ENCODE measurements around the gene LIPF. TPM values are rescaled to one million over a fixed set of nuclear protein-coding genes. Genes with fewer than 3 reads are reported as not detected.

Gene LIPF
- total and polyA plus RNA-seq, 2 experiments from 2014 or later, result not detected

DNA sequence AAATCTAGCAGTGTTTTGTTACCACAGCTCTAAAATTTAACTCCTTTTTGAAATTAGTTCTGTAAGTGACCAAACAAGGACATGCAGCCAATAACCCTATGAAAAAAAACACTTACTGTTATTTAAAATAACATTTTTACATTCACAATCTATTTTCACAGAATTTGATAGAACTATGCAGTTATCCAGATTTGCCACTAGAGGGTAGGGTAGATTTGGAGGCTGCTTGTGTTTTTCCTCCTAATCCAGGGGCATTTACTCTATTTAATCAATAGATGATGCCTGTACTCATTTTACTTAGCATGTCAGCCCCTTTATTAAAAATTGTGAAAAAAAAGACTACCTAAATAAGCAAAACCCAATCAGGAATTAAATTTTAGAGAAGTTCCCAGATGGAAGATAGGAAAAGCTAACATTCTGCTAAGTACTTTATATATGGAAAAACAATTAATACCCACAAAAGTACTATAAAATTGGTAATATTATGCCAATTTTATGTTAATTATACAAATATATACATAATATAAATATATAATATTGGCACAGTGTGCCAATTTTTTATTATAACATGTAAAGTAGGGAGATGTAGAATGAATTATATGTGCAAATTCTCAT lies 23.7 kb downstream of the LIPF start:
- TF ChIP-seq, protein P1, sequence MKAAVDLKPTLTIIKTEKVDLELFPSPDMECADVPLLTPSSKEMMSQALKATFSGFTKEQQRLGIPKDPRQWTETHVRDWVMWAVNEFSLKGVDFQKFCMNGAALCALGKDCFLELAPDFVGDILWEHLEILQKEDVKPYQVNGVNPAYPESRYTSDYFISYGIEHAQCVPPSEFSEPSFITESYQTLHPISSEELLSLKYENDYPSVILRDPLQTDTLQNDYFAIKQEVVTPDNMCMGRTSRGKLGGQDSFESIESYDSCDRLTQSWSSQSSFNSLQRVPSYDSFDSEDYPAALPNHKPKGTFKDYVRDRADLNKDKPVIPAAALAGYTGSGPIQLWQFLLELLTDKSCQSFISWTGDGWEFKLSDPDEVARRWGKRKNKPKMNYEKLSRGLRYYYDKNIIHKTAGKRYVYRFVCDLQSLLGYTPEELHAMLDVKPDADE (IDR thresholded peaks at IDR 0.05), result no peak
- TF ChIP-seq, protein P2, sequence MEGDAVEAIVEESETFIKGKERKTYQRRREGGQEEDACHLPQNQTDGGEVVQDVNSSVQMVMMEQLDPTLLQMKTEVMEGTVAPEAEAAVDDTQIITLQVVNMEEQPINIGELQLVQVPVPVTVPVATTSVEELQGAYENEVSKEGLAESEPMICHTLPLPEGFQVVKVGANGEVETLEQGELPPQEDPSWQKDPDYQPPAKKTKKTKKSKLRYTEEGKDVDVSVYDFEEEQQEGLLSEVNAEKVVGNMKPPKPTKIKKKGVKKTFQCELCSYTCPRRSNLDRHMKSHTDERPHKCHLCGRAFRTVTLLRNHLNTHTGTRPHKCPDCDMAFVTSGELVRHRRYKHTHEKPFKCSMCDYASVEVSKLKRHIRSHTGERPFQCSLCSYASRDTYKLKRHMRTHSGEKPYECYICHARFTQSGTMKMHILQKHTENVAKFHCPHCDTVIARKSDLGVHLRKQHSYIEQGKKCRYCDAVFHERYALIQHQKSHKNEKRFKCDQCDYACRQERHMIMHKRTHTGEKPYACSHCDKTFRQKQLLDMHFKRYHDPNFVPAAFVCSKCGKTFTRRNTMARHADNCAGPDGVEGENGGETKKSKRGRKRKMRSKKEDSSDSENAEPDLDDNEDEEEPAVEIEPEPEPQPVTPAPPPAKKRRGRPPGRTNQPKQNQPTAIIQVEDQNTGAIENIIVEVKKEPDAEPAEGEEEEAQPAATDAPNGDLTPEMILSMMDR (conservative IDR thresholded peaks at IDR 0.05; ENCODE audit: low read depth in 2 of 2), result peak; percentile 58 to 83
- TF ChIP-seq NANOG (IDR thresholded peaks at IDR 0.05; ENCODE audit: borderline replicate concordance) (no peak), EZH2phosphoT487 (IDR thresholded peaks at IDR 0.05; ENCODE audit: unreplicated experiment) (no peak), JUNB (IDR thresholded peaks at IDR 0.05; ENCODE audit: unreplicated experiment) (no peak)
- TF ChIP-seq, protein P3, sequence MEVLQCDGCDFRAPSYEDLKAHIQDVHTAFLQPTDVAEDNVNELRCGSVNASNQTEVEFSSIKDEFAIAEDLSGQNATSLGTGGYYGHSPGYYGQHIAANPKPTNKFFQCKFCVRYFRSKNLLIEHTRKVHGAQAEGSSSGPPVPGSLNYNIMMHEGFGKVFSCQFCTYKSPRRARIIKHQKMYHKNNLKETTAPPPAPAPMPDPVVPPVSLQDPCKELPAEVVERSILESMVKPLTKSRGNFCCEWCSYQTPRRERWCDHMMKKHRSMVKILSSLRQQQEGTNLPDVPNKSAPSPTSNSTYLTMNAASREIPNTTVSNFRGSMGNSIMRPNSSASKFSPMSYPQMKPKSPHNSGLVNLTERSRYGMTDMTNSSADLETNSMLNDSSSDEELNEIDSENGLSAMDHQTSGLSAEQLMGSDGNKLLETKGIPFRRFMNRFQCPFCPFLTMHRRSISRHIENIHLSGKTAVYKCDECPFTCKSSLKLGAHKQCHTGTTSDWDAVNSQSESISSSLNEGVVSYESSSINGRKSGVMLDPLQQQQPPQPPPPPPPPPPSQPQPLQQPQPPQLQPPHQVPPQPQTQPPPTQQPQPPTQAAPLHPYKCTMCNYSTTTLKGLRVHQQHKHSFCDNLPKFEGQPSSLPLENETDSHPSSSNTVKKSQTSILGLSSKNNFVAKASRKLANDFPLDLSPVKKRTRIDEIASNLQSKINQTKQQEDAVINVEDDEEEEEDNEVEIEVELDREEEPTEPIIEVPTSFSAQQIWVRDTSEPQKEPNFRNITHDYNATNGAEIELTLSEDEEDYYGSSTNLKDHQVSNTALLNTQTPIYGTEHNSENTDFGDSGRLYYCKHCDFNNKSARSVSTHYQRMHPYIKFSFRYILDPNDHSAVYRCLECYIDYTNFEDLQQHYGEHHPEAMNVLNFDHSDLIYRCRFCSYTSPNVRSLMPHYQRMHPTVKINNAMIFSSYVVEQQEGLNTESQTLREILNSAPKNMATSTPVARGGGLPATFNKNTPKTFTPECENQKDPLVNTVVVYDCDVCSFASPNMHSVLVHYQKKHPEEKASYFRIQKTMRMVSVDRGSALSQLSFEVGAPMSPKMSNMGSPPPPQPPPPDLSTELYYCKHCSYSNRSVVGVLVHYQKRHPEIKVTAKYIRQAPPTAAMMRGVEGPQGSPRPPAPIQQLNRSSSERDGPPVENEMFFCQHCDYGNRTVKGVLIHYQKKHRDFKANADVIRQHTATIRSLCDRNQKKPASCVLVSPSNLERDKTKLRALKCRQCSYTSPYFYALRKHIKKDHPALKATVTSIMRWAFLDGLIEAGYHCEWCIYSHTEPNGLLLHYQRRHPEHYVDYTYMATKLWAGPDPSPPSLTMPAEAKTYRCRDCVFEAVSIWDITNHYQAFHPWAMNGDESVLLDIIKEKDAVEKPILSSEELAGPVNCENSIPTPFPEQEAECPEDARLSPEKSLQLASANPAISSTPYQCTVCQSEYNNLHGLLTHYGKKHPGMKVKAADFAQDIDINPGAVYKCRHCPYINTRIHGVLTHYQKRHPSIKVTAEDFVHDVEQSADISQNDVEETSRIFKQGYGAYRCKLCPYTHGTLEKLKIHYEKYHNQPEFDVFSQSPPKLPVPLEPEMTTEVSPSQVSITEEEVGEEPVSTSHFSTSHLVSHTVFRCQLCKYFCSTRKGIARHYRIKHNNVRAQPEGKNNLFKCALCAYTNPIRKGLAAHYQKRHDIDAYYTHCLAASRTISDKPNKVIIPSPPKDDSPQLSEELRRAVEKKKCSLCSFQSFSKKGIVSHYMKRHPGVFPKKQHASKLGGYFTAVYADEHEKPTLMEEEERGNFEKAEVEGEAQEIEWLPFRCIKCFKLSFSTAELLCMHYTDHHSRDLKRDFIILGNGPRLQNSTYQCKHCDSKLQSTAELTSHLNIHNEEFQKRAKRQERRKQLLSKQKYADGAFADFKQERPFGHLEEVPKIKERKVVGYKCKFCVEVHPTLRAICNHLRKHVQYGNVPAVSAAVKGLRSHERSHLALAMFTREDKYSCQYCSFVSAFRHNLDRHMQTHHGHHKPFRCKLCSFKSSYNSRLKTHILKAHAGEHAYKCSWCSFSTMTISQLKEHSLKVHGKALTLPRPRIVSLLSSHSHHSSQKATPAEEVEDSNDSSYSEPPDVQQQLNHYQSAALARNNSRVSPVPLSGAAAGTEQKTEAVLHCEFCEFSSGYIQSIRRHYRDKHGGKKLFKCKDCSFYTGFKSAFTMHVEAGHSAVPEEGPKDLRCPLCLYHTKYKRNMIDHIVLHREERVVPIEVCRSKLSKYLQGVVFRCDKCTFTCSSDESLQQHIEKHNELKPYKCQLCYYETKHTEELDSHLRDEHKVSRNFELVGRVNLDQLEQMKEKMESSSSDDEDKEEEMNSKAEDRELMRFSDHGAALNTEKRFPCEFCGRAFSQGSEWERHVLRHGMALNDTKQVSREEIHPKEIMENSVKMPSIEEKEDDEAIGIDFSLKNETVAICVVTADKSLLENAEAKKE (CRISPR knock-in tag; IDR thresholded peaks at IDR 0.05), result no peak
- no peak overlapping the region for H3K4me2 ChIP-seq
- no peaks in the 10 kb centered on the region for H4K20me1 ChIP-seq (replicated peaks; ENCODE audit: insufficient read depth)
- no peaks in the 10 kb centered on the region for H3K4me1 Mint-ChIP-seq
- H3F3A ChIP-seq (replicated peaks; ENCODE audit: low read depth), result no peaks in the 10 kb centered on the region
- H3K4me1 ChIP-seq (ENCODE audit: insufficient read depth), result no peaks in the 10 kb centered on the region
- H3K27me3 Mint-ChIP-seq (ENCODE audit: insufficient read depth, low read depth, poor library complexity), result peaks cover 4% of the 10 kb centered on the region
- H3K4me3 Mint-ChIP-seq, result no peak overlapping the region
- no peaks in the 10 kb centered on the region for H3K9me2 ChIP-seq (ENCODE audit: insufficient read depth)
- H3K27me3 ChIP-seq (ENCODE audit: insufficient read depth), result peaks cover 29% of the 10 kb centered on the region
- H3K27ac Mint-ChIP-seq, result no peak overlapping the region
- H3K4me3 ChIP-seq, result no peak overlapping the region
- no peaks in the 10 kb centered on the region for H3K79me2 ChIP-seq (replicated peaks; ENCODE audit: insufficient read depth)
- no peak overlapping the region for H3K27ac ChIP-seq (ENCODE audit: low read depth)
- no peaks in the 10 kb centered on the region for H3K36me3 Mint-ChIP-seq (ENCODE audit: low read depth)
- no peak overlapping the region for H2AFZ ChIP-seq
- ATAC-seq, result no peak
- no peaks in the 10 kb centered on the region for H3K36me3 ChIP-seq (ENCODE audit: insufficient read depth)
- peak; percentile 46 for DNase-seq (ENCODE audit: low spot score)
- H3K9me3 Mint-ChIP-seq, result no peaks in the 10 kb centered on the region
